Transverse colon (tissue), 4 donors: ENCODE measurements around the gene PDE4B.

Source experiments
- POLR2A ChIP-seq: fragments of 450-650 bp; IDR thresholded peaks from one replicate; pipeline ENCODE4 v1.6.1; 2016; ENCODE audit warnings: antibody characterized with exemption, mild to moderate bottlenecking, moderate library complexity
- POLR2AphosphoS5 ChIP-seq, 3 donors: sonication (generic); formaldehyde crosslinking; IDR thresholded peaks; one replicate each; pipeline ENCODE4 v1.6.1; 2016; ENCODE audit warnings: antibody characterized with exemption in 3 of 3
- TF ChIP-seq, protein P1 (sequence below), 5 experiments: fragments of 200-600 bp in 3 of 5; fragments of 450-650 bp in 2 of 5; sonication (generic) in 3 of 5; IDR thresholded peaks; 1 replicate in 2 of 5; 2 replicates in 3 of 5; pipeline ENCODE4 v1.5.1; 2016 to 2017; ENCODE audit warnings: antibody characterized with exemption in 5 of 5, inconsistent platforms in 3 of 5, mild to moderate bottlenecking in 2 of 5, moderate library complexity in 1 of 5

DNA sequence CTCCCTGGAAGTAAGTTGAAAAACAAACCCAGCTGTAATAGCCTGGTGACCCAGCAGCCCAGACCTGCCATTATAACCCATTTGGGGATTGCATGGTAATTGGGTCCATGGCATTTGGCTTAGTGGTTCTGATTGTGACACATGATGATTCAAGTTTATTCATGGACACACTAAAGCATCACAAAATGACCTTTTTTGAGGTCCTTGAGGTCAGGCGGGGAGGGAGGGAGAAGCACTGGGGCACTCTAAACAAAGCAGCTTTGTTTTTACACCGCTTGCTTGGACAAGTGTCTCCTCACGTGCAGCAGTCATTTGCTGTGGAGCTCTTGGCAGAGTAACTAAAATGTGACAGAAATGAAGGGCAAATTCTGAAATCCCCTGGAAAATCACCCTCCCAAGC, 500.2 kb downstream of the PDE4B start:
- TF ChIP-seq, protein P1, sequence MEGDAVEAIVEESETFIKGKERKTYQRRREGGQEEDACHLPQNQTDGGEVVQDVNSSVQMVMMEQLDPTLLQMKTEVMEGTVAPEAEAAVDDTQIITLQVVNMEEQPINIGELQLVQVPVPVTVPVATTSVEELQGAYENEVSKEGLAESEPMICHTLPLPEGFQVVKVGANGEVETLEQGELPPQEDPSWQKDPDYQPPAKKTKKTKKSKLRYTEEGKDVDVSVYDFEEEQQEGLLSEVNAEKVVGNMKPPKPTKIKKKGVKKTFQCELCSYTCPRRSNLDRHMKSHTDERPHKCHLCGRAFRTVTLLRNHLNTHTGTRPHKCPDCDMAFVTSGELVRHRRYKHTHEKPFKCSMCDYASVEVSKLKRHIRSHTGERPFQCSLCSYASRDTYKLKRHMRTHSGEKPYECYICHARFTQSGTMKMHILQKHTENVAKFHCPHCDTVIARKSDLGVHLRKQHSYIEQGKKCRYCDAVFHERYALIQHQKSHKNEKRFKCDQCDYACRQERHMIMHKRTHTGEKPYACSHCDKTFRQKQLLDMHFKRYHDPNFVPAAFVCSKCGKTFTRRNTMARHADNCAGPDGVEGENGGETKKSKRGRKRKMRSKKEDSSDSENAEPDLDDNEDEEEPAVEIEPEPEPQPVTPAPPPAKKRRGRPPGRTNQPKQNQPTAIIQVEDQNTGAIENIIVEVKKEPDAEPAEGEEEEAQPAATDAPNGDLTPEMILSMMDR (IDR thresholded peaks at IDR 0.05): no peak
- TF ChIP-seq POLR2AphosphoS5 (IDR thresholded peaks at IDR 0.05): no peak
- TF ChIP-seq POLR2A: no peak
